Measurements from ENCODE around the gene KIAA2012.

The KIAA2012 gene

DNA sequence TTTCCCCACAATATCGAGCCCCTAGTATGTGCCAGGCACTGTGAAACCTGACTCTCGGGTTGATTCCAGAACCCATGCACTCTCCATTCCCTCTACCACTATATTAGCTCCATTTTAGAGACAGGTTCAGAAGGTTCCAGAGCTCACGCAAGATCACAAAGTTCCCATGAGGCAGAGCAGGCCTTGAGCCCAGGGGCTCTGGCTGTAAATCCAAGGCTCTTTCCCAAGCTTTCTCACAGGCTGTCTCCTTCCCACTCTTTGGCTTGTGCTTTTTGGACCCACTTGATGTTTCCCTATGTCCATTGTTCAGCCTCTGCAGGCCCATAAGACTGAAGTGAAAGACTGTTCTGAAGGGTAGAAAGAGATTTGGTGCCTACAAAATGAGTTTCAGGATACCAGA, 15.7 kb downstream of the KIAA2012 start:
- no peak for DNase-seq (ENCODE audit: low spot score)
- TF ChIP-seq, protein P1, sequence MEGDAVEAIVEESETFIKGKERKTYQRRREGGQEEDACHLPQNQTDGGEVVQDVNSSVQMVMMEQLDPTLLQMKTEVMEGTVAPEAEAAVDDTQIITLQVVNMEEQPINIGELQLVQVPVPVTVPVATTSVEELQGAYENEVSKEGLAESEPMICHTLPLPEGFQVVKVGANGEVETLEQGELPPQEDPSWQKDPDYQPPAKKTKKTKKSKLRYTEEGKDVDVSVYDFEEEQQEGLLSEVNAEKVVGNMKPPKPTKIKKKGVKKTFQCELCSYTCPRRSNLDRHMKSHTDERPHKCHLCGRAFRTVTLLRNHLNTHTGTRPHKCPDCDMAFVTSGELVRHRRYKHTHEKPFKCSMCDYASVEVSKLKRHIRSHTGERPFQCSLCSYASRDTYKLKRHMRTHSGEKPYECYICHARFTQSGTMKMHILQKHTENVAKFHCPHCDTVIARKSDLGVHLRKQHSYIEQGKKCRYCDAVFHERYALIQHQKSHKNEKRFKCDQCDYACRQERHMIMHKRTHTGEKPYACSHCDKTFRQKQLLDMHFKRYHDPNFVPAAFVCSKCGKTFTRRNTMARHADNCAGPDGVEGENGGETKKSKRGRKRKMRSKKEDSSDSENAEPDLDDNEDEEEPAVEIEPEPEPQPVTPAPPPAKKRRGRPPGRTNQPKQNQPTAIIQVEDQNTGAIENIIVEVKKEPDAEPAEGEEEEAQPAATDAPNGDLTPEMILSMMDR (IDR thresholded peaks at IDR 0.05; ENCODE audit: extremely low read depth, insufficient read depth, missing control alignments): no peak
- in situ Hi-C loops (cut with MboI; ENCODE audit: low pct_unique_long_range_greater_than_20kb, low sequenced_read_pairs, unreplicated experiment): no loop called here

DNA sequence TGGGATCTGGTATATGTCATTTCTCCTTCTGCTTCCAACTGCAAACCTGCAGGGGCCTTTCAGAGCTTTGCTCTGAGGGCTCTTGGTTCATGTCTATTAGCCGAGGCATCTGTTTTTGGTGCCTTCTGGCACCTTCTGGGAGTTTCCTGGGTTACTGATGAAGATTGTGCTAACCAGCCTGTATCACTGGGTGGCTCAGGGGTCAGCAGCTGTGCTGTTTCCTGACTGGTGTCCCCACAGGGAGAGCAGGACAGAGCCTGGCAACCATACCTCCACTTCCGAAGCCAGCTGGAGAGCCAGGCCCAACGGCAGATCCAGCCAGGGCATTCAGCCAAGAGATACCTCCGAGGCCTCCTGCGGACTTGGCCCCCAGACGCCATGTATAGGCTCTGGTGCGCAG, 17.5 kb downstream of the KIAA2012 start:
- DNase-seq (ENCODE audit: low spot score): no peak
- in situ Hi-C loops (cut with MboI; ENCODE audit: low pct_unique_long_range_greater_than_20kb, low sequenced_read_pairs, unreplicated experiment): no loop called here
- TF ChIP-seq, protein P1 (IDR thresholded peaks at IDR 0.05; ENCODE audit: extremely low read depth, insufficient read depth, missing control alignments): no peak

DNA sequence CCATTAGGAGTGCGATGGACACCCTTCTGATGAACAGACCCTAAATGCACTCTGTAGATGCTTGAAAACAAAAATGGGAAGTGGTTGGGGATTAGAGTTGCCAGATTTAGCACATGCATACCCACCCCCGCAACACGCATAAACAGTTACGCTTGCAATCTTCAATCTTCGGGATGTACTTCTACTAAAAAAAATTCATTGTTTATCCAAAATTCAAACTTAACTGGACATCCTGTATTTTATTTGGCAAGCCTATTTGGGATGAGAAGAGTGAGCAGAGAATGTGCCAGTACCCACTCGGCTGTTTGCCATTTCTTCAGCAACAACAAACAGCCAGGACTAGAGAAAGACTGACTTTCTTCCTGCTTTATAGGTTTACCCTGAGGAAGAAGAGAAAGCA, 18.4 kb downstream of the KIAA2012 start:
- in situ Hi-C loops (cut with MboI; ENCODE audit: low pct_unique_long_range_greater_than_20kb, low sequenced_read_pairs, unreplicated experiment): no loop called here
- no peak for DNase-seq (ENCODE audit: low spot score)
- TF ChIP-seq, protein P1 (IDR thresholded peaks at IDR 0.05; ENCODE audit: extremely low read depth, insufficient read depth, missing control alignments): no peak

DNA sequence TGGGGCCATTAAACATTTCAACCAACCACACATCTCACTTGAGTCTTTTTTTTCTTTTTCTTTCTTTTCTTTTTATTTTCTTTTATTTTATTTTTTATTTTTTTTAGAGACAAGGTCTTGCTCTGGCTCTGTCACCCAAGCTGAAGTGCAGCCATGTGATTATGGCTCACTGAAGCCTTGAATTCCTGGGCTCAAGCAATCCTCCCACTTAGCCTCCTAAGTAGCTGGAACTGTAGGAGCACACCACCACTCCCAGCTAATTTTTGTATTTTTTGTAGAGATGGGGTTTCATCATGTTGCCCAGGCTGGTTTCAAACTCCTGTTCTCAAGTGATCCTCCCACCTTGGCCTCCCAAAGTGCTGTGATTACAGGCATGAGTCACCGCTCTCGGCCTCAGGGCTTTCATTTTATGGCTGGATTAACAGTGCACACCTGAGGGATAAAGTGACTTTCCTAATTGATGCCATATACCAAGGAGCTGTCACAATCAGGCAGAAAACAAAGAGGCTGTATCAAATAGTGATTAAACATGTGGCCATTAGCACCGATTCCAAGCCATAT, 21.5 kb downstream of the KIAA2012 start:
- DNase-seq (ENCODE audit: low spot score): no peak
- TF ChIP-seq, protein P1 (IDR thresholded peaks at IDR 0.05; ENCODE audit: extremely low read depth, insufficient read depth, missing control alignments): no peak
- in situ Hi-C loops (cut with MboI; ENCODE audit: low pct_unique_long_range_greater_than_20kb, low sequenced_read_pairs, unreplicated experiment): no loop called here

DNA sequence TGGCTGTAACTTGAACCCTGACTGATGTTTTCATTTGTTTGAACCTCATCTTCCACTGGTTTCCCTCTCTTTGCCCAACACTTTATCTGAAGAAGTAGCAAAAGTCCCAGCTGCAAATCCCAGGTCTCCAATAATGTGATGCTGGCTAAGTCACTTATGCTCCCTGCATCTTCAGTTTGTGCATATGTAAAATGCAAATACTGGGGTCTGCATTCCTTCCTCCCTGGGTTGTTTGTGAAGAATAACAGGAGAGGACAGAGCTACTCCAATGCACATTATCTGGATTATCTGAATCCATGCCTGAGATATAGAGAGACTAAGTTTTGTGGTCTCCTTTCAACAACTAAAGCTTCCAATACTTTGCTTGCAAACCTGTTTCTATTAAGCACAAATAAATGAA, 22.2 kb downstream of the KIAA2012 start:
- TF ChIP-seq, protein P1 (IDR thresholded peaks at IDR 0.05; ENCODE audit: extremely low read depth, insufficient read depth, missing control alignments): no peak
- no peak for DNase-seq (ENCODE audit: low spot score)
- in situ Hi-C loops (cut with MboI; ENCODE audit: low pct_unique_long_range_greater_than_20kb, low sequenced_read_pairs, unreplicated experiment): no loop called here

DNA sequence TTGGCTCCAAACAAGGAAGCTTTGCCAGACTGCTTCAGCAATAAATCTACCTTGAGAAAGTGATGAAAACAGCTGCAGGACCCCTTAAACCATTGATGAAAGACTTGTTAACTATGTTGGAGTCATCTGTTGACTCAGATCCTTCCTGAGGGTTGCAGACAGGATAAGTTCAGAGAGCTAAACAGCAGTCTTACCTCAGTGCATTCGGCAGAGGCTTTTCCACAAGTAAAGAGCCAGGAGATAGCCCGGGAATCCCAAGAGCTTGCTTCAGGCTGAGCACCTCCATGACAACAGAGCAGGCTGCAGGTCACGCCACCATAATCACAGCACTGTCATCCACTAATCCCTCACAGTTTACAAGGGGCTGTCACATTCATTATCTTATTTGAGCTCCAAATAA, 23.7 kb downstream of the KIAA2012 start:
- TF ChIP-seq, protein P1 (IDR thresholded peaks at IDR 0.05; ENCODE audit: extremely low read depth, insufficient read depth, missing control alignments): no peak
- in situ Hi-C loops (cut with MboI; ENCODE audit: low pct_unique_long_range_greater_than_20kb, low sequenced_read_pairs, unreplicated experiment): no loop called here
- no peak for DNase-seq (ENCODE audit: low spot score)

DNA sequence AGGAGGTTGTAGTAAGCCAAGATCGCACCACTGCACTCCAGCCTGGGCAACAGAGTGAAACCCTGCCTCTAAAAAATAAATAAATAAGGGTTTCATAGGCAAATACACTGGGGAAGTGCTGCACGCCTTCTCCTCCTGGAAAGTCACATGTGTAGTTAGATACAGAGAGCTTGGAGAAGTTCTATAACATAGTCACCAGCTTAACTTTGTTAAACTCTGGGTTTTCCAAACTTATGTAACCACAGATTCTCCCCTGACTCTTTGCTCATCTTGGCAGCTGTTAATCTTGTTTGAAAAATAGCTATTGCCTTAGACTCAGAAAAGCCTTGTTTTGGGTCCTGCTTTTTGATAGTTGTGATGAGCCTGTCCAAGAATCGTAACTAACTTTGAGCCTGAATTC, 25.2 kb downstream of the KIAA2012 start:
- in situ Hi-C loops (cut with MboI; ENCODE audit: low pct_unique_long_range_greater_than_20kb, low sequenced_read_pairs, unreplicated experiment): no loop called here
- TF ChIP-seq, protein P1 (IDR thresholded peaks at IDR 0.05; ENCODE audit: extremely low read depth, insufficient read depth, missing control alignments): no peak
- DNase-seq (ENCODE audit: low spot score): no peak
